Measurements from ENCODE around the gene GJB1.
"Not testable (repeated sequence)": the region's sequence is repeated elsewhere in the genome, so short reads cannot be mapped to it uniquely, and the experiment has no call there.

Gene GJB1

GRCh38 chrX:71256051-71256450, 33.0 kb downstream of the GJB1 start:
- Mint-ChIP-seq H3K4me3 (no peak overlapping the region), H3K27me3 (no peaks in the 10 kb centered on the region), H3K36me3 (peaks cover under 1% of the 10 kb centered on the region)

GRCh38 chrX:71256856-71257255, 33.8 kb downstream of the GJB1 start:
- CTCF ChIA-PET: no interaction called here
- Mint-ChIP-seq H3K36me3 (no peaks in the 10 kb centered on the region), H3K4me3 (no peak overlapping the region), H3K27ac (no peak overlapping the region), H3K9me3 (no peaks in the 10 kb centered on the region), H3K4me1 (peaks cover 24% of the 10 kb centered on the region), H3K27me3 (no peaks in the 10 kb centered on the region)
- DNase-seq: no peak

More at GRCh38 chrX:71256051-71256450, 33.0 kb downstream of the GJB1 start:
- H3K27ac Mint-ChIP-seq: no peak overlapping the region
- no peak for DNase-seq
- H3K9me3 Mint-ChIP-seq: no peaks in the 10 kb centered on the region
- CTCF ChIA-PET: no interaction called here
- H3K4me1 Mint-ChIP-seq: peaks cover 32% of the 10 kb centered on the region

- DNase-seq, H3K9me3 Mint-ChIP-seq, H3K36me3 Mint-ChIP-seq, H3K4me3 Mint-ChIP-seq, H3K27ac Mint-ChIP-seq, H3K4me1 Mint-ChIP-seq, H3K27me3 Mint-ChIP-seq, CTCF ChIA-PET: not testable (repeated sequence)
Measured at GRCh38 chrX:71268624-71269023, 45.6 kb downstream of the GJB1 start.

- Mint-ChIP-seq H3K4me3 (no peak overlapping the region), H3K27me3 (peaks cover 4% of the 10 kb centered on the region), H3K9me3 (no peaks in the 10 kb centered on the region), H3K36me3 (no peaks in the 10 kb centered on the region), H3K4me1 (no peaks in the 10 kb centered on the region), H3K27ac (no peak overlapping the region)
- no peak for DNase-seq
- CTCF ChIA-PET: no interaction called here
Measured at GRCh38 chrX:71269801-71270395, 46.9 kb downstream of the GJB1 start.

- H3K4me3 Mint-ChIP-seq, H3K4me1 Mint-ChIP-seq, DNase-seq, H3K27me3 Mint-ChIP-seq, H3K27ac Mint-ChIP-seq, H3K36me3 Mint-ChIP-seq, H3K9me3 Mint-ChIP-seq, CTCF ChIA-PET: not testable (repeated sequence)
Measured at GRCh38 chrX:71272313-71272712, 49.3 kb downstream of the GJB1 start.
